ENCODE measurements around the gene AP4E1.
"Not testable (repeated sequence)": the region's sequence is repeated elsewhere in the genome, so short reads cannot be mapped to it uniquely, and the experiment has no call there.

Gene AP4E1

GRCh38 chr15:50939911-50940310 is 31.4 kb downstream of the AP4E1 start:
- in situ Hi-C loops (cut with MboI; ENCODE audit: low sequenced_read_pairs), result no loop called here

GRCh38 chr15:50940506-50940905 is 32.0 kb downstream of the AP4E1 start:
- in situ Hi-C loops (cut with MboI; ENCODE audit: low sequenced_read_pairs), result no loop called here

GRCh38 chr15:50943638-50944037 is 35.2 kb downstream of the AP4E1 start:
- in situ Hi-C loops (cut with MboI; ENCODE audit: low sequenced_read_pairs), result no loop called here

- in situ Hi-C loops (cut with MboI; ENCODE audit: low sequenced_read_pairs), result no loop called here
Measured at GRCh38 chr15:50944672-50945071, 36.2 kb downstream of the AP4E1 start.

- in situ Hi-C loops (cut with MboI; ENCODE audit: low sequenced_read_pairs), result no loop called here
Measured at GRCh38 chr15:50945725-50946124, 37.2 kb downstream of the AP4E1 start.

- in situ Hi-C loops (cut with MboI; ENCODE audit: low sequenced_read_pairs), result not testable (repeated sequence)
Measured at GRCh38 chr15:50950745-50951144, 42.3 kb downstream of the AP4E1 start.

- in situ Hi-C loops (cut with MboI; ENCODE audit: low sequenced_read_pairs), result no loop called here
Measured at GRCh38 chr15:50953302-50953701, 44.8 kb downstream of the AP4E1 start.

- in situ Hi-C loops (cut with MboI; ENCODE audit: low sequenced_read_pairs), result not testable (repeated sequence)
Measured at GRCh38 chr15:50954837-50955236, 46.4 kb downstream of the AP4E1 start.

- in situ Hi-C loops (cut with MboI; ENCODE audit: low sequenced_read_pairs), result no loop called here
Measured at GRCh38 chr15:50959717-50960116, 51.2 kb downstream of the AP4E1 start.

- in situ Hi-C loops (cut with MboI; ENCODE audit: low sequenced_read_pairs), result no loop called here
Measured at GRCh38 chr15:50964075-50964474, 55.6 kb downstream of the AP4E1 start.

- in situ Hi-C loops (cut with MboI; ENCODE audit: low sequenced_read_pairs), result no loop called here
Measured at GRCh38 chr15:50968353-50968752, 59.9 kb downstream of the AP4E1 start.

GRCh38 chr15:50970524-50970923 is 62.0 kb downstream of the AP4E1 start:
- in situ Hi-C loops (cut with MboI; ENCODE audit: low sequenced_read_pairs), result no loop called here

- in situ Hi-C loops (cut with MboI; ENCODE audit: low sequenced_read_pairs), result no loop called here
Measured at GRCh38 chr15:50971115-50971514, 62.6 kb downstream of the AP4E1 start.

GRCh38 chr15:50971542-50971941 is 63.1 kb downstream of the AP4E1 start:
- in situ Hi-C loops (cut with MboI; ENCODE audit: low sequenced_read_pairs), result no loop called here

GRCh38 chr15:50973605-50974004 is 65.1 kb downstream of the AP4E1 start:
- in situ Hi-C loops (cut with MboI; ENCODE audit: low sequenced_read_pairs), result no loop called here

GRCh38 chr15:50977162-50977561 is 68.7 kb downstream of the AP4E1 start:
- in situ Hi-C loops (cut with MboI; ENCODE audit: low sequenced_read_pairs), result no loop called here

- in situ Hi-C loops (cut with MboI; ENCODE audit: low sequenced_read_pairs), result no loop called here
Measured at GRCh38 chr15:50978580-50978979, 70.1 kb downstream of the AP4E1 start.

- in situ Hi-C loops (cut with MboI; ENCODE audit: low sequenced_read_pairs), result no loop called here
Measured at GRCh38 chr15:50979041-50979440, 70.6 kb downstream of the AP4E1 start.

GRCh38 chr15:50993598-50993997 is 85.1 kb downstream of the AP4E1 start:
- in situ Hi-C loops (cut with MboI; ENCODE audit: low sequenced_read_pairs), result no loop called here

GRCh38 chr15:50996641-50997040 is 88.2 kb downstream of the AP4E1 start:
- in situ Hi-C loops (cut with MboI; ENCODE audit: low sequenced_read_pairs), result no loop called here

GRCh38 chr15:50997371-50998051 is 89.0 kb downstream of the AP4E1 start:
- in situ Hi-C loops (cut with MboI; ENCODE audit: low sequenced_read_pairs), result no loop called here

- in situ Hi-C loops (cut with MboI; ENCODE audit: low sequenced_read_pairs), result no loop called here
Measured at GRCh38 chr15:51004103-51004551, 95.6 kb downstream of the AP4E1 start.

GRCh38 chr15:51006336-51006985 is 98.0 kb downstream of the AP4E1 start:
- in situ Hi-C loops (cut with MboI; ENCODE audit: low sequenced_read_pairs), result no loop called here
